Measurements from ENCODE around the gene CCDC57. TPM values are rescaled to one million over a fixed set of nuclear protein-coding genes. Genes with fewer than 3 reads are reported as not detected.

Gene CCDC57
- total RNA-seq, 6 experiments from 2014 or later = 10.1 to 37.4 (median 17.2) TPM

- Histone ChIP-seq H3K4me3 (no peak overlapping the region), H3K36me3 (no peaks in the 10 kb centered on the region), H3K9me3 (no peaks in the 10 kb centered on the region), H3K27me3 (no peaks in the 10 kb centered on the region), H3K4me1 (peaks cover 0 to 26% (median 12%) of the 10 kb centered on the region in 4 donors), H3K27ac (no peak overlapping the region)
- intact Hi-C loops (cut with DNase I) = loop anchor here (2.0 to 5.0 kb wide), 2 partner anchors 123 to 125 kb away; partner anchors contain the start of gene RAC3 (in 2 of the 2)
- WGBS (ENCODE audit: insufficient coverage, low coverage, low lambda C conversion rate, missing lambda C conversion rate) = 90% methylated on average over 2 of the region's 9 CpGs
- no peak for TF ChIP-seq CTCF (IDR thresholded peaks at IDR 0.05)
- no peak for TF ChIP-seq POLR2A (IDR thresholded peaks at IDR 0.05)
- DNase-seq (no peak), ATAC-seq (no peak)
Measured at GRCh38 chr17:82155606-82156005, 57.0 kb downstream of the CCDC57 start.

GRCh38 chr17:82154881-82155331 is 57.7 kb downstream of the CCDC57 start:
- intact Hi-C loops (cut with DNase I) = loop anchor here (2.0 to 5.0 kb wide), 3 partner anchors 38 to 124 kb away; partner anchors contain the start of gene RAC3 (in 2 of the 2)
- no peak for TF ChIP-seq POLR2A (IDR thresholded peaks at IDR 0.05)
- TF ChIP-seq CTCF (IDR thresholded peaks at IDR 0.05) = no peak
- H3K9me3 ChIP-seq = no peaks in the 10 kb centered on the region
- 92% methylated on average over 2 of the region's 27 CpGs for WGBS (ENCODE audit: insufficient coverage, low coverage, low lambda C conversion rate, missing lambda C conversion rate)
- no peak for DNase-seq
- H3K27ac ChIP-seq = no peak overlapping the region
- no peaks in the 10 kb centered on the region for H3K36me3 ChIP-seq
- no peaks in the 10 kb centered on the region for H3K27me3 ChIP-seq
- H3K4me3 ChIP-seq = no peak overlapping the region
- ATAC-seq = no peak
- H3K4me1 ChIP-seq = peaks cover 0 to 26% (median 12%) of the 10 kb centered on the region in 4 donors

DNA sequence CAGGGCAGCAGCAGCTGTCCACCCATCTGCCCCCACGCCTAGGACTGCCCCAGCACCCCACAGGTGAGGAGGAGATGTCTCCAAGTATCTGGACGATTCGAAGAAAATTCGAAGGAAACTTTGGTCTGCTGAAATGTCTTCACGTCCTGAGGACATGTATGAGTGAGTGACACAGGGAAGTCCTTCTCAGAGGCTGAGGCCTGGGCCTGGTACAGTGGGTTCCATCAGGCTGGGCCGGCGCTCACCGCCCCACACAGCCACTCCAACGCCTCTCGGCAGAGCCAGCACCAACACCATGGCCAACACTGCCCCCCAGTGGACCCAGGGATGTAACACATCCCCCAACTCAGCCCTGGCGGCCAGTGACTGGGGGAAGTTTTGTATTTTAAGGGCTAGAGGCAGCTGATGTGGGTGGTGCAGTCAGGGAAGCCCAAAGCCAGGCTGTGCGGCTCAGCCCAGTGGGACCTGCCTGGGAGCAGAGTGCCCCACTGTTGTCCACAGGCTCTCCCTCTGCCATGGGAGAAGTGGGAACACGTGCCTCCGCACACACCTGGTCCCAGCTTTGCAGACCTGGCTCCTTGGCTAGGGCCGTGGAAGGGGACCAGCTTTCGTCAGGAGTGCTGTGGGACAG is 58.8 kb downstream of the CCDC57 start:
- Histone ChIP-seq H3K4me1 (peaks cover 0 to 26% (median 12%) of the 10 kb centered on the region in 4 donors), H3K36me3 (no peaks in the 10 kb centered on the region), H3K4me3 (no peak overlapping the region), H3K27ac (no peak overlapping the region), H3K27me3 (no peaks in the 10 kb centered on the region), H3K9me3 (no peaks in the 10 kb centered on the region)
- peak; percentile 84 to 89 (median 88) for DNase-seq
- intact Hi-C loops (cut with DNase I) = loop anchor here (2.0 to 5.0 kb wide), 2 partner anchors 37 to 123 kb away; partner anchors contain the start of gene RAC3 (in 1 of the 2)
- TF ChIP-seq CTCF (IDR thresholded peaks at IDR 0.05) (peak; percentile 80 to 98 (median 96)), POLR2A (IDR thresholded peaks at IDR 0.05) (no peak)
- peak; percentile 88 to 94 (median 92) for ATAC-seq
- WGBS (ENCODE audit: insufficient coverage, low coverage, low lambda C conversion rate, missing lambda C conversion rate) = 27% methylated on average over 9 of the region's 16 CpGs

DNA sequence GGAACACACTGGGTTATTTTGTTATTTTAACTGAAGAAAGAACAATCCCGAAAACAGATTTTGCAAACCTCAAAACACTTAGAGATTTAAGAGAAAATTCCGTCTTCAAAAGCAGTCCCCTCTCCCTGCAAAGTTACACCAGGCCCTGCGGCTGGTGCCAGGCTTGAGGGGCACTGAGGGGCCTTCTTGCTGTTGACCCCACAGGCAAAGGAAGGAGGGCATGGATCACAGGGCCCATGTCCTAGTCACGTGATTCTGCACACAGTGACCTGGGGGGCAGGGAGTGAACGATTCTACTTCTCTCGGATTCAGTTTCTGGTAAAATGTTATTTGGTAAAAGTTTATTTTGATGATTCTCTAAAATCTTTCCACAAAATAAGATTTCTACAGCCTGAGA is 59.3 kb downstream of the CCDC57 start:
- no peaks in the 10 kb centered on the region for H3K9me3 ChIP-seq
- peaks cover 0 to 26% (median 12%) of the 10 kb centered on the region in 4 donors for H3K4me1 ChIP-seq
- peak overlapping the region in 2 of 3 donors; percentile 51 to 74 for H3K27ac ChIP-seq
- TF ChIP-seq CTCF (IDR thresholded peaks at IDR 0.05) (no peak), POLR2A (IDR thresholded peaks at IDR 0.05) (no peak)
- DNase-seq (no peak), ATAC-seq (peak in 2 of 4 donors; percentile 16 to 20)
- 31% methylated on average over 5 of the region's 6 CpGs for WGBS (ENCODE audit: insufficient coverage, low coverage, low lambda C conversion rate, missing lambda C conversion rate)
- no peaks in the 10 kb centered on the region for H3K27me3 ChIP-seq
- no peaks in the 10 kb centered on the region for H3K36me3 ChIP-seq
- H3K4me3 ChIP-seq = no peak overlapping the region
- intact Hi-C loops (cut with DNase I) = loop anchor here in 1 of 2 donors (5.0 kb wide), 1 partner anchor 36 kb away; no protein-coding TSS in a partner anchor

All from right lobe of liver (tissue), 6 donors.